ENCODE data around the gene ANKRD18A.

GRCh38 chr9:38638881-38639576 lies 18.6 kb upstream of the ANKRD18A start:
- TF ChIP-seq POLR2AphosphoS5 (IDR thresholded peaks at IDR 0.05; ENCODE audit: low read depth, low read length) (no peak), POLR2A (IDR thresholded peaks at IDR 0.05; ENCODE audit: low read depth, low read length) (no peak)
